Prostate gland (tissue), 2 donors: Measurements from ENCODE around the gene RAB42.

Source experiments
- POLR2AphosphoS5 ChIP-seq: sonication (generic); formaldehyde crosslinking; IDR thresholded peaks from one replicate; pipeline ENCODE4 v1.6.1; 2017; ENCODE audit warnings: antibody characterized with exemption
- TF ChIP-seq, protein P1 (sequence below), 4 experiments: fragments of 200-600 bp in 2 of 4; fragments of 450-650 bp in 2 of 4; sonication (generic) in 2 of 4; IDR thresholded peaks; 1 replicate in 3 of 4; 2 replicates in 1 of 4; pipeline ENCODE4 v1.5.1; 2016 to 2019; ENCODE audit warnings: antibody characterized with exemption in 4 of 4, mild to moderate bottlenecking in 2 of 4, moderate library complexity in 2 of 4

GRCh38 chr1:28604962-28605361, 12.9 kb downstream of the RAB42 start:
- TF ChIP-seq, protein P1, sequence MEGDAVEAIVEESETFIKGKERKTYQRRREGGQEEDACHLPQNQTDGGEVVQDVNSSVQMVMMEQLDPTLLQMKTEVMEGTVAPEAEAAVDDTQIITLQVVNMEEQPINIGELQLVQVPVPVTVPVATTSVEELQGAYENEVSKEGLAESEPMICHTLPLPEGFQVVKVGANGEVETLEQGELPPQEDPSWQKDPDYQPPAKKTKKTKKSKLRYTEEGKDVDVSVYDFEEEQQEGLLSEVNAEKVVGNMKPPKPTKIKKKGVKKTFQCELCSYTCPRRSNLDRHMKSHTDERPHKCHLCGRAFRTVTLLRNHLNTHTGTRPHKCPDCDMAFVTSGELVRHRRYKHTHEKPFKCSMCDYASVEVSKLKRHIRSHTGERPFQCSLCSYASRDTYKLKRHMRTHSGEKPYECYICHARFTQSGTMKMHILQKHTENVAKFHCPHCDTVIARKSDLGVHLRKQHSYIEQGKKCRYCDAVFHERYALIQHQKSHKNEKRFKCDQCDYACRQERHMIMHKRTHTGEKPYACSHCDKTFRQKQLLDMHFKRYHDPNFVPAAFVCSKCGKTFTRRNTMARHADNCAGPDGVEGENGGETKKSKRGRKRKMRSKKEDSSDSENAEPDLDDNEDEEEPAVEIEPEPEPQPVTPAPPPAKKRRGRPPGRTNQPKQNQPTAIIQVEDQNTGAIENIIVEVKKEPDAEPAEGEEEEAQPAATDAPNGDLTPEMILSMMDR (IDR thresholded peaks at IDR 0.05) = no peak
- no peak for TF ChIP-seq POLR2AphosphoS5
